ENCODE measurements around the gene HCFC1R1.
A peak's percentile ranks its signal among the peaks of the same experiment; 100 is the strongest.

HCFC1R1 gene

GRCh38 chr16:3000540-3000939 is 23.2 kb downstream of the HCFC1R1 start:
- no peak for DNase-seq (ENCODE audit: low spot score)

- no peak for DNase-seq (ENCODE audit: low spot score)
Measured at GRCh38 chr16:2999929-3000328, 23.8 kb downstream of the HCFC1R1 start.

- DNase-seq (ENCODE audit: low spot score): no peak
Measured at GRCh38 chr16:2996298-2996697, 27.4 kb downstream of the HCFC1R1 start.

- no peak for DNase-seq (ENCODE audit: low spot score)
Measured at GRCh38 chr16:2992383-2993081, 31.2 kb downstream of the HCFC1R1 start.

- no peak for DNase-seq (ENCODE audit: low spot score)
Measured at GRCh38 chr16:2991566-2992261, 32.0 kb downstream of the HCFC1R1 start.

- no peak for DNase-seq (ENCODE audit: low spot score)
Measured at GRCh38 chr16:2990891-2991290, 32.9 kb downstream of the HCFC1R1 start.

- no peak for DNase-seq (ENCODE audit: low spot score)
Measured at GRCh38 chr16:2988590-2989099, 35.1 kb downstream of the HCFC1R1 start.

- DNase-seq (ENCODE audit: low spot score): no peak
Measured at GRCh38 chr16:2987833-2988232, 35.9 kb downstream of the HCFC1R1 start.

GRCh38 chr16:2987286-2987685 is 36.5 kb downstream of the HCFC1R1 start:
- DNase-seq (ENCODE audit: low spot score): no peak

GRCh38 chr16:2986623-2987188 is 37.0 kb downstream of the HCFC1R1 start:
- no peak for DNase-seq (ENCODE audit: low spot score)

GRCh38 chr16:2985893-2986355 is 37.8 kb downstream of the HCFC1R1 start:
- no peak for DNase-seq (ENCODE audit: low spot score)

GRCh38 chr16:2985462-2985861 is 38.3 kb downstream of the HCFC1R1 start:
- no peak for DNase-seq (ENCODE audit: low spot score)

- DNase-seq (ENCODE audit: low spot score): peak; percentile 95
Measured at GRCh38 chr16:2983706-2984136, 40.0 kb downstream of the HCFC1R1 start.

- DNase-seq (ENCODE audit: low spot score): no peak
Measured at GRCh38 chr16:2982402-2982801, 41.3 kb downstream of the HCFC1R1 start.

GRCh38 chr16:2981899-2982250 is 41.9 kb downstream of the HCFC1R1 start:
- no peak for DNase-seq (ENCODE audit: low spot score)

GRCh38 chr16:2981177-2981898 is 42.4 kb downstream of the HCFC1R1 start:
- no peak for DNase-seq (ENCODE audit: low spot score)

- peak; percentile 100 for DNase-seq (ENCODE audit: low spot score)
Measured at GRCh38 chr16:2980227-2981176, 43.2 kb downstream of the HCFC1R1 start, which contains the start of gene PKMYT1. TSS of gene PKMYT1 (minus strand) at chr16:2980446. CDS start at chr16:2979657, 789 bp downstream.

GRCh38 chr16:2979669-2980226 is 44.0 kb downstream of the HCFC1R1 start:
- DNase-seq (ENCODE audit: low spot score): no peak

- DNase-seq (ENCODE audit: low spot score): no peak
Measured at GRCh38 chr16:2977440-2977839, 46.3 kb downstream of the HCFC1R1 start.

- no peak for DNase-seq (ENCODE audit: low spot score)
Measured at GRCh38 chr16:2976673-2977072, 47.1 kb downstream of the HCFC1R1 start.

GRCh38 chr16:2976201-2976600 is 47.5 kb downstream of the HCFC1R1 start:
- DNase-seq (ENCODE audit: low spot score): no peak
